ENCODE measurements around the gene PALB2. TPM values are rescaled to one million over a fixed set of nuclear protein-coding genes. Genes with fewer than 3 reads are reported as not detected.
"Not testable (repeated sequence)": the region's sequence is repeated elsewhere in the genome, so short reads cannot be mapped to it uniquely, and the experiment has no call there.

The PALB2 gene
- total RNA-seq, 4 donors from 2014 or later: 9.1 to 16.0 (median 12.4) TPM

GRCh38 chr16:23595246-23595950 lies 45.7 kb downstream of the PALB2 start:
- intact Hi-C loops (cut with DNase I): no loop called here
- Histone ChIP-seq H3K36me3 (peaks cover 0 to 39% (median 13%) of the 10 kb centered on the region in 3 donors), H3K4me1 (peaks cover 17 to 34% (median 22%) of the 10 kb centered on the region in 3 donors), H3K9me3 (no peaks in the 10 kb centered on the region), H3K27me3 (no peaks in the 10 kb centered on the region), H3K4me3 (peak overlapping the region; percentile 74 to 99 (median 92)), H3K27ac (peak overlapping the region; percentile 82 to 93 (median 88))
- 17 to 19% methylated on average over 24 to 28 of the region's 34 CpGs for WGBS, 2 donors
- TF ChIP-seq POLR2A (IDR thresholded peaks at IDR 0.05): no peak
- TF ChIP-seq CTCF (IDR thresholded peaks at IDR 0.05): no peak
- no peak for DNase-seq

GRCh38 chr16:23594186-23594585 lies 46.9 kb downstream of the PALB2 start:
- Histone ChIP-seq H3K27me3 (no peaks in the 10 kb centered on the region), H3K4me3 (no peak overlapping the region), H3K36me3 (peaks cover 0 to 50% (median 22%) of the 10 kb centered on the region in 3 donors), H3K9me3 (no peaks in the 10 kb centered on the region), H3K4me1 (peaks cover 17 to 34% (median 22%) of the 10 kb centered on the region in 3 donors), H3K27ac (no peak overlapping the region)
- intact Hi-C loops (cut with DNase I): no loop called here
- TF ChIP-seq CTCF (IDR thresholded peaks at IDR 0.05) (no peak), POLR2A (IDR thresholded peaks at IDR 0.05) (no peak)
- DNase-seq: no peak
- WGBS, 2 donors: 92 to 97% methylated on average over 10 to 12 of the region's 12 CpGs

GRCh38 chr16:23590181-23590580 lies 50.9 kb downstream of the PALB2 start:
- intact Hi-C loops (cut with DNase I): no loop called here
- DNase-seq: no peak
- Histone ChIP-seq H3K27ac (no peak overlapping the region), H3K27me3 (no peaks in the 10 kb centered on the region), H3K9me3 (no peaks in the 10 kb centered on the region), H3K36me3 (peaks cover 11 to 90% (median 39%) of the 10 kb centered on the region in 3 donors), H3K4me1 (peaks cover 12 to 27% (median 13%) of the 10 kb centered on the region in 3 donors), H3K4me3 (no peak overlapping the region)
- TF ChIP-seq CTCF (IDR thresholded peaks at IDR 0.05): no peak
- 100% methylated on average over 2 of the region's 3 CpGs for WGBS, 2 donors

- 89% methylated on average over 5 of the region's 5 CpGs; no CpG with 5 or more reads in 1 of the 2 donors for WGBS, 2 donors
- H3K9me3 ChIP-seq: no peaks in the 10 kb centered on the region
- H3K36me3 ChIP-seq: peaks cover 20 to 98% (median 49%) of the 10 kb centered on the region in 3 donors
- intact Hi-C loops (cut with DNase I): no loop called here
- H3K27ac ChIP-seq: no peak overlapping the region
- DNase-seq: no peak
- H3K4me3 ChIP-seq: no peak overlapping the region
- peaks cover 0 to 10% (median 0%) of the 10 kb centered on the region in 3 donors for H3K4me1 ChIP-seq
- H3K27me3 ChIP-seq: no peaks in the 10 kb centered on the region
- TF ChIP-seq CTCF (IDR thresholded peaks at IDR 0.05) (no peak), POLR2A (IDR thresholded peaks at IDR 0.05) (no peak)
These were observed 53.4 kb downstream of the PALB2 start for GRCh38 chr16:23587726-23588125.

GRCh38 chr16:23584186-23585076 lies 56.7 kb downstream of the PALB2 start:
- Histone ChIP-seq H3K36me3 (peaks cover 20 to 98% (median 37%) of the 10 kb centered on the region in 3 donors), H3K4me3 (no peak overlapping the region), H3K4me1 (peaks cover 0 to 6% (median 0%) of the 10 kb centered on the region in 3 donors), H3K27me3 (no peaks in the 10 kb centered on the region), H3K9me3 (no peaks in the 10 kb centered on the region), H3K27ac (no peak overlapping the region)
- no peak for DNase-seq
- intact Hi-C loops (cut with DNase I): no loop called here
- TF ChIP-seq POLR2A (IDR thresholded peaks at IDR 0.05) (no peak), CTCF (IDR thresholded peaks at IDR 0.05) (no peak)
- WGBS, 2 donors: 75 to 88% methylated on average over 8 to 12 of the region's 14 CpGs

GRCh38 chr16:23583271-23583670 lies 57.8 kb downstream of the PALB2 start:
- WGBS, 2 donors: no CpG with 5 or more reads among the region's 30 CpGs
- H3K4me1 ChIP-seq; H3K9me3 ChIP-seq; H3K27me3 ChIP-seq; H3K27ac ChIP-seq; DNase-seq; intact Hi-C loops (cut with DNase I); H3K4me3 ChIP-seq: not testable (repeated sequence)
- peaks cover 20 to 98% (median 30%) of the 10 kb centered on the region in 3 donors for H3K36me3 ChIP-seq

Data from esophagus squamous epithelium (tissue), 5 donors.